Muscle layer of colon (tissue), 2 donors: ENCODE measurements around the gene DYNC2H1.

Experiments used
- H3K27ac ChIP-seq: one replicate; pipeline ENCODE4 v1.7.0; 2013; ENCODE audit warnings: low read depth, mild to moderate bottlenecking, low read length, moderate library complexity
- H3K27me3 ChIP-seq, 2 donors: one replicate each; pipeline ENCODE4 v1.7.0; 2013; ENCODE audit warnings: low read length in 2 of 2, mild to moderate bottlenecking in 2 of 2; ENCODE audit not compliant: insufficient read depth in 2 of 2, control insufficient read depth in 1 of 2
- H3K36me3 ChIP-seq: one replicate; pipeline ENCODE4 v1.7.0; 2013; ENCODE audit warnings: mild to moderate bottlenecking, low read length; ENCODE audit not compliant: insufficient read depth
- H3K4me1 ChIP-seq: one replicate; pipeline ENCODE4 v1.7.0; 2013; ENCODE audit warnings: mild to moderate bottlenecking, low read length; ENCODE audit not compliant: insufficient read depth
- H3K4me3 ChIP-seq, 2 donors: one replicate each; pipeline ENCODE4 v1.7.0; 2013; ENCODE audit warnings: low read length in 2 of 2, low read depth in 1 of 2, mild to moderate bottlenecking in 1 of 2, moderate library complexity in 1 of 2
- H3K9ac ChIP-seq: one replicate; pipeline ENCODE4 v1.7.0; 2013; ENCODE audit warnings: low read length
- H3K9me3 ChIP-seq: one replicate; pipeline ENCODE4 v1.7.0; 2013; ENCODE audit warnings: mild to moderate bottlenecking, low read length
- donor health status: abdominal sarcoma.
- donor health status: Adenocarcinoma of cecum.

Gene DYNC2H1

GRCh38 chr11:103465555-103466140 lies 356.4 kb downstream of the DYNC2H1 start:
- no peaks in the 10 kb centered on the region for H3K9me3 ChIP-seq
- H3K27me3 ChIP-seq: no peaks in the 10 kb centered on the region
- no peaks in the 10 kb centered on the region for H3K36me3 ChIP-seq
- no peak overlapping the region for H3K4me3 ChIP-seq
- no peak overlapping the region for H3K9ac ChIP-seq
- H3K27ac ChIP-seq: no peak overlapping the region
- H3K4me1 ChIP-seq: no peaks in the 10 kb centered on the region

DNA sequence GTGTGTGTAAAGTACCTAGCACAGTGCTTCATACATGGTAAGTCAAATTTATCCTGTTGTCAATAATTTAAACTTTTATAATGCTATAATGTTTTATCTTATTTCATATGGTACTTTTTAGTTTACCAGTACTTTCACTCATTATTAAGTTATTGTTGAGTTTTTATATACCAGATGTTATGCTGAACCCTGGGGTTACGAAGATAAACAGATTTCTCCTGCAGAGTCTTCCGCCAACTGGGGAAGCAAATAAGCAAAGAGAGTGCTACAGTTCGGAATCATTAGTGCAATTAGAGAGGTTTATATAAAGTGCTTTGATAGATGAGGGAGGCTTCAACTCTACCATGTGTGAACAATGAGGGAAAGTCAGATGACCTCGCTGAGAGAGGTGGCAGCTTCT lies 362.3 kb downstream of the DYNC2H1 start:
- no peaks in the 10 kb centered on the region for H3K9me3 ChIP-seq
- H3K27ac ChIP-seq: no peak overlapping the region
- H3K4me3 ChIP-seq: no peak overlapping the region
- no peaks in the 10 kb centered on the region for H3K27me3 ChIP-seq
- no peak overlapping the region for H3K9ac ChIP-seq
- H3K36me3 ChIP-seq: peaks cover 3% of the 10 kb centered on the region
- no peaks in the 10 kb centered on the region for H3K4me1 ChIP-seq

- H3K9me3 ChIP-seq: no peaks in the 10 kb centered on the region
- H3K4me3 ChIP-seq: no peak overlapping the region
- H3K36me3 ChIP-seq: peaks cover under 1% of the 10 kb centered on the region
- no peak overlapping the region for H3K9ac ChIP-seq
- no peaks in the 10 kb centered on the region for H3K4me1 ChIP-seq
- no peaks in the 10 kb centered on the region for H3K27me3 ChIP-seq
- no peak overlapping the region for H3K27ac ChIP-seq
These were observed 367.6 kb downstream of the DYNC2H1 start for GRCh38 chr11:103476874-103477273.

DNA sequence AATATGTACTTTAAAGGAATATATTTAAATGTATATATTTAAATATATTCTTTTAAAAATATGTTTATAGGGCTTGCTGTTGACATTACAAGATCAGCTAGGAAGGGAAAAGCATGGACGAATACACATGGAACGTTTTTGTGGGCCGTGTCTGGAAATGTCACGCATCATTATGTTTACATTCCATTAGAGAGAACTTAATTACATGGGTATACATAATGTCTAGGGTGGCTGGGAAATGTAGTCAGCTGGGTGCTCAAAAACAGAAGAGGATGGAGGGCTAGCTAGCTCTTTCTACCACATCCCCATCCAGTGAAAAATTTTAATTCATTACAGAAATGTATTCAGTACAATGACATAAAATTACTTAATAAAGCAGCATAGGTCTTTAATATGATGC lies 371.2 kb downstream of the DYNC2H1 start:
- Histone ChIP-seq H3K4me1 (no peaks in the 10 kb centered on the region), H3K9me3 (no peaks in the 10 kb centered on the region), H3K4me3 (no peak overlapping the region), H3K27ac (no peak overlapping the region), H3K9ac (no peak overlapping the region), H3K36me3 (no peaks in the 10 kb centered on the region), H3K27me3 (no peaks in the 10 kb centered on the region)

GRCh38 chr11:103483996-103484395 lies 374.8 kb downstream of the DYNC2H1 start:
- no peak overlapping the region for H3K27ac ChIP-seq
- H3K4me3 ChIP-seq: no peak overlapping the region
- H3K27me3 ChIP-seq: no peaks in the 10 kb centered on the region
- no peaks in the 10 kb centered on the region for H3K36me3 ChIP-seq
- H3K9ac ChIP-seq: no peak overlapping the region
- no peaks in the 10 kb centered on the region for H3K4me1 ChIP-seq
- no peaks in the 10 kb centered on the region for H3K9me3 ChIP-seq

GRCh38 chr11:103484545-103484944 lies 375.3 kb downstream of the DYNC2H1 start:
- H3K4me1 ChIP-seq: no peaks in the 10 kb centered on the region
- H3K27me3 ChIP-seq: no peaks in the 10 kb centered on the region
- no peaks in the 10 kb centered on the region for H3K9me3 ChIP-seq
- H3K4me3 ChIP-seq: no peak overlapping the region
- H3K27ac ChIP-seq: no peak overlapping the region
- no peaks in the 10 kb centered on the region for H3K36me3 ChIP-seq
- H3K9ac ChIP-seq: no peak overlapping the region

DNA sequence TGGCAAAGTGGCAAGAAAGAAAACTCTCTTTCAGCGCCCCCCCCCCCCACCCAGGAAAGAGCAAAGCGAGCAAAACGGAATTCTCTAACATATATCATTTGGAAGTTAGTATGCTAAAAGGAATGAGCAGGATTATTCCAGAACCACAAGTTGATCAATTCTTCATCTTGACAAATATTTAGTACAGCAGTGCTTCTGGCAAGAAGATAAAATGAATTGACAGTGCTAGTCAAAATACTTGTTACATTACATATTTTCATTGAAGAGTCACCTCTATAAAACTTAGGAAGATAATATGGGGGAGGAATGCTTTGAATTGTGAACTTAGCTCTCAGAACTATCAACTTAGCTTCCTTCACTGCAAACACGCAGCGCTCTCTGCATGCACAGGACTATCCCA lies 377.4 kb downstream of the DYNC2H1 start:
- H3K27me3 ChIP-seq: no peaks in the 10 kb centered on the region
- H3K4me1 ChIP-seq: no peaks in the 10 kb centered on the region
- no peaks in the 10 kb centered on the region for H3K36me3 ChIP-seq
- no peaks in the 10 kb centered on the region for H3K9me3 ChIP-seq
- no peak overlapping the region for H3K27ac ChIP-seq
- no peak overlapping the region for H3K9ac ChIP-seq
- H3K4me3 ChIP-seq: no peak overlapping the region

- Histone ChIP-seq H3K4me1 (no peaks in the 10 kb centered on the region), H3K27me3 (no peaks in the 10 kb centered on the region), H3K9me3 (no peaks in the 10 kb centered on the region), H3K9ac (no peak overlapping the region), H3K27ac (no peak overlapping the region), H3K4me3 (no peak overlapping the region), H3K36me3 (no peaks in the 10 kb centered on the region)
These were observed 377.9 kb downstream of the DYNC2H1 start for GRCh38 chr11:103487113-103487512.

DNA sequence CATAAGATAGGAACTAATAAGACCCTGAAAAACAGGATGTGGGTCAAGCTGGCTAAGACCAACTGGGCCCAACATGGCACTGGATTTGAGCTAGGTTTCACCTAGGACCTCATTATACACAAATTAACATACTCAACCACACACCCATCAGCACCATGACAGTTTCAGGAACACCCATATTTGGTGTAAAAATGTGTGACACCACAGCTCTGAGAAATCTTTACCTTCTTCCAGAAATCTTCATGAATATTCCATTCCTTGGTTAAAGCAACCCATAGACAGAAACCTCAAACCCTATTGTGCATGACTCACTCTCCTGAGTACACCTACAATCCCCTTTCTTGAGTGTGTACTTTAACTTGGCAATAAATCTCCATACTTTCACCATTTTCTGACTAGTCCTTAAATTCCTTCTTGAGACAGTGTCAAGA lies 378.8 kb downstream of the DYNC2H1 start:
- Histone ChIP-seq H3K9ac (no peak overlapping the region), H3K27me3 (no peaks in the 10 kb centered on the region), H3K4me1 (no peaks in the 10 kb centered on the region), H3K27ac (no peak overlapping the region), H3K9me3 (no peaks in the 10 kb centered on the region), H3K36me3 (no peaks in the 10 kb centered on the region), H3K4me3 (no peak overlapping the region)

DNA sequence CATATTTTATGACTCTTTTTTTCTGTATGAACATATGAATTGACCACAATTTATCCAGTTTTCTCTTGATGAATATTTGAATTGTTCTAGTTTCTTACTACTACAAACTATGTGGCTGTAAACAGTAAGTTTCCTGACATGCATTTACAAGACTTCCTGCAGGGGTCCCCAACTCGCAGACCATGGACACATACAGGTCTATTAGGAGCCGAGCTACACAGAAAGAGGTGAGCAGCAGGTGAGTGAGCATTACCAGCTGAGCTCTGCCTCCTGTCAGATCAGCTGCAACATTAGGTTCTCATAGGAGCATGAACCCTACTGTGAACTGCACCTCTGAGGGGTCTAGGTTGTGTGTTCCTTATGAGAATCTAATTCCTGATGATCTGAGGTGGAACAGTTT lies 379.4 kb downstream of the DYNC2H1 start:
- Histone ChIP-seq H3K27me3 (no peaks in the 10 kb centered on the region), H3K27ac (no peak overlapping the region), H3K4me3 (no peak overlapping the region), H3K36me3 (no peaks in the 10 kb centered on the region), H3K9ac (no peak overlapping the region), H3K9me3 (no peaks in the 10 kb centered on the region), H3K4me1 (no peaks in the 10 kb centered on the region)

DNA sequence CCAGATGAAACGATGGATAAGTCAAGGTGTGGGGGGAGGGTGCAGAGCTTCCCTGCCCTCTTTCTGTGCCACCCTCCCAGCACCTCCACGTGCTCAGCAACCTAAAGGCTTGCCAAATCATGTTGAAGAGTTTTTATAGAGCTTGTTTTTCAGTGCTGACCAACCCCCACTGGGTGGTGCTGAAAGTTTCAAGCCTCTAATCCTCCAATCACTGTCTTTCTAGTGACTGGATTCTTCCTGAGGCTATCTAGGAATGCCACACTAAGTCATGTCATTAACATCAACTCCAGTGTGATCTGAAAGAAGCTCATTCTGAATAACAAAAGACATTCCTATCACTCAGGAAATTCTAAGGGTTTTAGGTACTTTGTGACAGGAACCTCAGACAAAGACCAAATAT lies 382.6 kb downstream of the DYNC2H1 start:
- no peaks in the 10 kb centered on the region for H3K4me1 ChIP-seq
- H3K27me3 ChIP-seq: no peaks in the 10 kb centered on the region
- no peak overlapping the region for H3K9ac ChIP-seq
- H3K9me3 ChIP-seq: no peaks in the 10 kb centered on the region
- H3K4me3 ChIP-seq: no peak overlapping the region
- no peak overlapping the region for H3K27ac ChIP-seq
- no peaks in the 10 kb centered on the region for H3K36me3 ChIP-seq

GRCh38 chr11:103494491-103494890 lies 385.3 kb downstream of the DYNC2H1 start:
- H3K27me3 ChIP-seq: no peaks in the 10 kb centered on the region
- H3K9me3 ChIP-seq: no peaks in the 10 kb centered on the region
- H3K36me3 ChIP-seq: no peaks in the 10 kb centered on the region
- no peaks in the 10 kb centered on the region for H3K4me1 ChIP-seq
- no peak overlapping the region for H3K9ac ChIP-seq
- no peak overlapping the region for H3K4me3 ChIP-seq
- no peak overlapping the region for H3K27ac ChIP-seq
